ENCODE results near the gene POC1A. TPM values are rescaled to one million over a fixed set of nuclear protein-coding genes. Genes with fewer than 3 reads are reported as not detected.
"Not testable (repeated sequence)": the region's sequence is repeated elsewhere in the genome, so short reads cannot be mapped to it uniquely, and the experiment has no call there.

The POC1A gene
- total RNA-seq, 1 donor from 2014 or later: 5.7 TPM

DNA sequence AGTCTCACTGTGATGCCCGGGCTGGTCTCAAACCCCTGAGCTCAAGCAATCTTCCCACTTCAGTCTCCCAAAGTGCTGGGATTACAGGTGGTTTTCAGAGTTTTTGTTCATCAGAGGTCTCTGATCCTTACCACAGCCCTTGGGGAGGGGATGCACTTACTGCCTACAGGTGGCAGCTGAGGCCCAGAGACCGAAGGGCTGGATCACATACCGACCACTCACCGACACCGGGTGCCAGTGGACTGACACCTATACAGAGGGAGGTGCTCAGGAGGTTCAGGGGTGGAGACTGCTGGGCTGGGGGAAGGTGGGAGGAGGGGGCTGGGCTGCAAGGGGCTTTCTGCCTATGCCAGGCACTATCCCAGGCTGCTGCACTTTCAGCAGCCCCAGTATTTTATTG lies 117.4 kb downstream of the POC1A start:
- H3K4me3 Mint-ChIP-seq (ENCODE audit: unreplicated experiment): no peak overlapping the region
- TF ChIP-seq, protein P1, sequence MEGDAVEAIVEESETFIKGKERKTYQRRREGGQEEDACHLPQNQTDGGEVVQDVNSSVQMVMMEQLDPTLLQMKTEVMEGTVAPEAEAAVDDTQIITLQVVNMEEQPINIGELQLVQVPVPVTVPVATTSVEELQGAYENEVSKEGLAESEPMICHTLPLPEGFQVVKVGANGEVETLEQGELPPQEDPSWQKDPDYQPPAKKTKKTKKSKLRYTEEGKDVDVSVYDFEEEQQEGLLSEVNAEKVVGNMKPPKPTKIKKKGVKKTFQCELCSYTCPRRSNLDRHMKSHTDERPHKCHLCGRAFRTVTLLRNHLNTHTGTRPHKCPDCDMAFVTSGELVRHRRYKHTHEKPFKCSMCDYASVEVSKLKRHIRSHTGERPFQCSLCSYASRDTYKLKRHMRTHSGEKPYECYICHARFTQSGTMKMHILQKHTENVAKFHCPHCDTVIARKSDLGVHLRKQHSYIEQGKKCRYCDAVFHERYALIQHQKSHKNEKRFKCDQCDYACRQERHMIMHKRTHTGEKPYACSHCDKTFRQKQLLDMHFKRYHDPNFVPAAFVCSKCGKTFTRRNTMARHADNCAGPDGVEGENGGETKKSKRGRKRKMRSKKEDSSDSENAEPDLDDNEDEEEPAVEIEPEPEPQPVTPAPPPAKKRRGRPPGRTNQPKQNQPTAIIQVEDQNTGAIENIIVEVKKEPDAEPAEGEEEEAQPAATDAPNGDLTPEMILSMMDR (IDR thresholded peaks at IDR 0.05): peak; percentile 17
- H3K4me1 Mint-ChIP-seq (ENCODE audit: low read depth): peaks cover 6% of the 10 kb centered on the region
- H3K27me3 Mint-ChIP-seq (ENCODE audit: low read depth): no peaks in the 10 kb centered on the region
- no peaks in the 10 kb centered on the region for H3K36me3 Mint-ChIP-seq (ENCODE audit: low read depth)
- DNase-seq (ENCODE audit: low spot score): no peak
- no peak overlapping the region for H3K27ac Mint-ChIP-seq (ENCODE audit: unreplicated experiment)
- no peaks in the 10 kb centered on the region for H3K9me3 Mint-ChIP-seq (ENCODE audit: low read depth)

DNA sequence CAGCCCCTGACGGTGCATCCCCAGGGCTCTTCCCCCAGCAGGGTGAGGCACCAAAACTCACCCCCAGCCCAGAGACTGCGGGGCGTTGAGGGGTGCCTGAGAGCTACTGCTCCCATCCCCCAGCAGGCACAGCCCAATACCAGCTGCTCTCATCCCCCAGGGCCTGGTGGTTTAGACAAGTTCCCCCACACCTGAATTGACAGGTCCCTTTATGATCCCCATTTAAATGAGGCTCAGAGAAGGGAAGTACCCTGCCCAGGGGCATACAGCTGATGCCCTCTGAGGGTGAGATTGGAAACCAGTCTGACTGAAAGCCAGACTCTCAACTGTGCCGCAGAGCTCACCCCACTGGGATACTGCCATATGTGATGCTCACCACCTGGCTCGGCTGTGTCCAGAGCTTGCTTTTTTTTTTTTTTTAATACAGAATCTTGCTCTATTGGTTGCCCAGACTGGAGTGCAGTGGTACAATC lies 118.0 kb downstream of the POC1A start:
- Mint-ChIP-seq H3K9me3 (ENCODE audit: low read depth) (no peaks in the 10 kb centered on the region), H3K4me1 (ENCODE audit: low read depth) (peaks cover 5% of the 10 kb centered on the region), H3K27me3 (ENCODE audit: low read depth) (no peaks in the 10 kb centered on the region), H3K36me3 (ENCODE audit: low read depth) (no peaks in the 10 kb centered on the region), H3K27ac (ENCODE audit: unreplicated experiment) (no peak overlapping the region), H3K4me3 (ENCODE audit: unreplicated experiment) (no peak overlapping the region)
- TF ChIP-seq, protein P1 (IDR thresholded peaks at IDR 0.05): no peak
- DNase-seq (ENCODE audit: low spot score): no peak

GRCh38 chr3:52034651-52035050 lies 119.6 kb downstream of the POC1A start:
- TF ChIP-seq, protein P1 (IDR thresholded peaks at IDR 0.05): no peak
- Mint-ChIP-seq H3K27ac (ENCODE audit: unreplicated experiment) (no peak overlapping the region), H3K36me3 (ENCODE audit: low read depth) (no peaks in the 10 kb centered on the region)

GRCh38 chr3:52034212-52034611 lies 120.0 kb downstream of the POC1A start:
- TF ChIP-seq, protein P1 (IDR thresholded peaks at IDR 0.05): no peak
- no peak overlapping the region for H3K27ac Mint-ChIP-seq (ENCODE audit: unreplicated experiment)
- H3K4me1 Mint-ChIP-seq (ENCODE audit: low read depth): no peaks in the 10 kb centered on the region
- H3K27me3 Mint-ChIP-seq (ENCODE audit: low read depth): no peaks in the 10 kb centered on the region
- no peak for DNase-seq (ENCODE audit: low spot score)
- no peak overlapping the region for H3K4me3 Mint-ChIP-seq (ENCODE audit: unreplicated experiment)
- H3K9me3 Mint-ChIP-seq (ENCODE audit: low read depth): no peaks in the 10 kb centered on the region
- H3K36me3 Mint-ChIP-seq (ENCODE audit: low read depth): no peaks in the 10 kb centered on the region

More at GRCh38 chr3:52034651-52035050, 119.6 kb downstream of the POC1A start:
- H3K4me1 Mint-ChIP-seq (ENCODE audit: low read depth): no peaks in the 10 kb centered on the region
- H3K9me3 Mint-ChIP-seq (ENCODE audit: low read depth): no peaks in the 10 kb centered on the region
- H3K4me3 Mint-ChIP-seq (ENCODE audit: unreplicated experiment): no peak overlapping the region
- no peak for DNase-seq (ENCODE audit: low spot score)
- H3K27me3 Mint-ChIP-seq (ENCODE audit: low read depth): no peaks in the 10 kb centered on the region

- H3K27me3 Mint-ChIP-seq (ENCODE audit: low read depth); H3K9me3 Mint-ChIP-seq (ENCODE audit: low read depth): not testable (repeated sequence)
Measured at GRCh38 chr3:52033748-52034147, 120.5 kb downstream of the POC1A start.

GRCh38 chr3:52032702-52033408 lies 121.4 kb downstream of the POC1A start:
- no peaks in the 10 kb centered on the region for H3K36me3 Mint-ChIP-seq (ENCODE audit: low read depth)
- H3K27ac Mint-ChIP-seq (ENCODE audit: unreplicated experiment): no peak overlapping the region
- no peaks in the 10 kb centered on the region for H3K4me1 Mint-ChIP-seq (ENCODE audit: low read depth)
- no peaks in the 10 kb centered on the region for H3K9me3 Mint-ChIP-seq (ENCODE audit: low read depth)
- H3K4me3 Mint-ChIP-seq (ENCODE audit: unreplicated experiment): no peak overlapping the region
- no peaks in the 10 kb centered on the region for H3K27me3 Mint-ChIP-seq (ENCODE audit: low read depth)
- TF ChIP-seq, protein P1 (IDR thresholded peaks at IDR 0.05): no peak
- DNase-seq (ENCODE audit: low spot score): no peak

More at GRCh38 chr3:52033748-52034147, 120.5 kb downstream of the POC1A start:
- H3K4me1 Mint-ChIP-seq (ENCODE audit: low read depth); DNase-seq (ENCODE audit: low spot score); H3K27ac Mint-ChIP-seq (ENCODE audit: unreplicated experiment); H3K4me3 Mint-ChIP-seq (ENCODE audit: unreplicated experiment); H3K36me3 Mint-ChIP-seq (ENCODE audit: low read depth): not testable (repeated sequence)

Data from chondrocyte (in vitro differentiated cells).